GF-D8 (cell line): ENCODE data around the gene PLS1.
A peak's percentile ranks its signal among the peaks of the same experiment; 100 is the strongest.
"Not testable (repeated sequence)": the region's sequence is repeated elsewhere in the genome, so short reads cannot be mapped to it uniquely, and the experiment has no call there.

Experiments used
- DNase-seq: peaks from one replicate; lab custom pipeline; 2025; lab: John Stamatoyannopoulos, UW

PLS1 gene, protein sequence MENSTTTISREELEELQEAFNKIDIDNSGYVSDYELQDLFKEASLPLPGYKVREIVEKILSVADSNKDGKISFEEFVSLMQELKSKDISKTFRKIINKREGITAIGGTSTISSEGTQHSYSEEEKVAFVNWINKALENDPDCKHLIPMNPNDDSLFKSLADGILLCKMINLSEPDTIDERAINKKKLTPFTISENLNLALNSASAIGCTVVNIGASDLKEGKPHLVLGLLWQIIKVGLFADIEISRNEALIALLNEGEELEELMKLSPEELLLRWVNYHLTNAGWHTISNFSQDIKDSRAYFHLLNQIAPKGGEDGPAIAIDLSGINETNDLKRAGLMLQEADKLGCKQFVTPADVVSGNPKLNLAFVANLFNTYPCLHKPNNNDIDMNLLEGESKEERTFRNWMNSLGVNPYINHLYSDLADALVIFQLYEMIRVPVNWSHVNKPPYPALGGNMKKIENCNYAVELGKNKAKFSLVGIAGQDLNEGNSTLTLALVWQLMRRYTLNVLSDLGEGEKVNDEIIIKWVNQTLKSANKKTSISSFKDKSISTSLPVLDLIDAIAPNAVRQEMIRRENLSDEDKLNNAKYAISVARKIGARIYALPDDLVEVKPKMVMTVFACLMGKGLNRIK

DNA sequence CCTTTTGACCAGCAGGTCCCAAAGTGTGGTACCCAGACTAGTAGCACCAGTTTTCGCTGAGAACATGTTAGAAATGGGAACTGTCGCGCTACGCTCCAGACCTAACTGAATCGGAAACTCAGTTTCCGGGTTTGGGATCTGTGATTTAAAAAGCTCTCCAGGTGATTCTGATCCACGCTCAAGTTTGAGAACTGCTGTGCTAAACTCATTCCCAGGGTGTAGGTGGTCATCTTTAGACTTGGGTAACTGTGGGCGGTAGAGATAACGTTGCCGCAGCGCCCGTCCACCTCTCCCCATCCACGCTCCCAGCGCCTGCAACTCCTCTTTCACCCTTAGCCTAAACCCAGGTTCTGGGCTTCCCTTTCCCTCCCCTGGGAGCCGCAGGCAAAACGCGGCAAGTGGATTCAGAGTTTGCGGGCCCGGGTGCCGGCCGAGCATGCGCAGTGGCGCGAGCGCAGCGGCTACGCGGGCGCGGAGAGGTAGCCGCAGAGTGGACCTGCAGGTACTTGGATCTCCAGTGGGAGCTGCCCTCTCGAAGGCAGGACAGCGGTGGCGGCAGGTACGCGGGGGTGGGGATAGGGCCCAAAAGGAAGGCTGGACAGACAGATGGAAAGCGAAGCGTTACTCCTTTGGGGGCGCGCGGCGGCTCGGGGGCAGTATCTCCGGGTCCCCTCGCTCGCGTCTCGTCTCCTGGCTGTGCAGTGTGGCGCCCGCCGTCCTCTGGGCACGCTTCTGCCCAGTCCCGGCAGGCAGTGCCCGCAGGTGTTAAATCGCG lies at the start of gene PLS1:
Gene PLS1 (plus strand): TSS at position 443 of the 775 bp plus-strand sequence. CDS start 67,845 bp downstream, outside the sequence.
- peak; percentile 63 for DNase-seq

DNA sequence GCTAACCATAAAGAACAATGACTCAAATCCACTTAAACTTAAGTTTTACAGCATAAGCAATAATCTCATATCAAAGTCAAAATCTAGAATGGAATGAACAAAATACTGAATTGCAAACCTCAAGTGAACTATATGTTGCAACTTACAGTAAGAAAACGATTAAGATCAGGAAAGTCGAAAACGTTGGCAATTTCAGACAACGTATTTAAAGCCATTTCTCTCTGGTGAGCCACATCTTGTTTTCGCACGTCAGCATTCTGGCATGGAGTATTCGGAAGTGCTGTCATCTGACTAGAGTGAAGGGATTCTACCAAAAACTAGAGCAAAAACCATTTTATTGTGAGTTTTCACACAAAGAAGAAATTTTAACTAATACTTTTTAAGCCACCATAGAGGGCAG lies 46.2 kb upstream of the PLS1 start:
- no peak for DNase-seq

DNA sequence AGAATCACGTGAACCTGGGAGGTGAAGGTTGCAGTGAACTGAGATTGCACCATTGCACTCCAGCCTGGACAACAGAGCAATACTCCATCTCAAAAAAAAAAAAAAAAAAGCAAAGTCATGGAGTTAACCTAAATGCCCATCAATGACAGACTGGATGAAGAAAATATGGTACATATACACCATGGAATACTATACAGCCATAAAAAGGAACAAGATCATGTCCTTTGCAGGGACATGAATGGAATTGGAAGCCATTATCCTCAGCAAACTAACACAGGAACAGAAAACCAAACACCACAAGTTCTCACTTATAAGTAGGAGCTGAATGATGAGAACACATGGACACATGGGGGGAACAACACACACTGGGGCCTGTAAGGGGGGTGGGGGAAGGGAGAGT lies 43.6 kb upstream of the PLS1 start:
- DNase-seq: not testable (repeated sequence)

DNA sequence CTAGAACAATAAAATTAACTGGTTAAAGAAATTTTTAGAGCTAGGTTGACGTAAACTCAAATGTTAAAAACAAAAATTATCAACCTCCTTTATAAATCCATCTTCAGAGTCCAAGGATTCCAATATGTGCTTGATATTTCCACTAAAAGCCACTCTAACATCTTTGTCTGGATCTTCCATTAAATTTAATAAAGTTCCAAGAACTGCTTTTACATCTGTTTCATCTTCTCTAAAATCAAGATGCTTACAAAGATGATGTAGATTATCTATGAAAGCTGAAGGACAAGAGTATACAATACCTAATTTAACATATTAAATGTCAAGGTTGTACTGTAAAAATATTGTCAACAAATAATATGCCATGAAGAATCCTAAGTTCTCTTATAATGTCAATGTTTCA lies 42.5 kb upstream of the PLS1 start:
- DNase-seq: no peak

DNA sequence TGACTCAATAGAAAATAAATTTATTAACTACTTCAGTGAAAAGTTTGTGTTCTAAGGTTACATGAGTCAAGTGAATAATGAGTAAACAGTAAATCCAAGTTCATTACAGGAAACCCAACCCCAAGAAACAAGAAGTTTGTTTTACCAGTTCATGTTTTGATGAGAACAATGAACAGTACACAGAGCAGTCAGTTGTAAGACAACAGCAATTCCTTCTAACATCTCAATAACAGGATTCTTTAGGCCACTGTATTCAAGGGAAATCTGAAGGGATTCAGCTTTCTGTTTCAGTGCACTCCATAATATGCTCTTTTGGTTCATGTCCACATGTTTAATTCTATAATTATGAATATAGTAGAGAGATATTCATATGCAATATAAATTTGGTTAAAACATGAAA lies 36.1 kb upstream of the PLS1 start:
- no peak for DNase-seq

DNA sequence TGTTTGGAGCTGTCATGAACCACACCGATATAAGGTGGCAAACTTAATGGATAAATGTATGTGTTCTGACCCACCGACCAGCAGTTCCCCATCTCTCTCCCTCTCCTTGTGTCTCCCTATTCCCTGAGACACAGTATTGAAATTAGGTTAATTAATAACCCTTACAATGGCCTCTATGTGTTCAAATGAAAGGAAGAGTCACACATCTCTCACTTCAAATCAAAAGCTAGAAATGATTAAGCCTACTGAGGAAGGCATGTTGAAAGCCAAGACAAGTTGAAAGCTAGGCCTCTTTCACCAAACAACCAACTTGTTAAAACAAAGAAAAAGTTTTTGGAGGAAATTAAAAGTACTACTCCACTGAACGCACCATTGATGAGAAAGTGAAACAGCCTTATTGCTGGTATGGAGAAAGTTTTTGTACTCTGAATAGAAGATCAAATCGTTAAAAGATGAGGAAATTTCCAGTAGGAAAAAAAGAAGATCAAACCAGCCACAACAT lies 32.6 kb upstream of the PLS1 start:
- DNase-seq: no peak

DNA sequence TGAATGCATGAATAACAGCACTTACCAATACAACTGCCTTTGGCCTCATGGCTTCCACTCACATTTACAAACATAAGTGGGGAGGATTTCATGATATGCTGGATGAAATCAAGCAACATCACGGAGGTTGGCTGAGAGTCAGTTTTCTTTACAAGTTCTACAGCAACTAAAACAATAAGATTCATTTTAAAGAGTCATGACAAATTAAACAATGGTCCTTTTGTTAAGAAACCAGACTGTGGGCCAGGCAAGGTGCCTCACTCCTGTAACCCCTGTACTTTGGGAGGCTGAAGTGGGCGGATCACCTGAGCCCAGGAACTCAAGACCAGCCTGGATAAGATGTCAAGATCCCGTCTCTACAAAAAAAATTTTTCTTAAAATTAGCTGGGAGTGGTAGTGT lies 30.1 kb upstream of the PLS1 start:
- no peak for DNase-seq

DNA sequence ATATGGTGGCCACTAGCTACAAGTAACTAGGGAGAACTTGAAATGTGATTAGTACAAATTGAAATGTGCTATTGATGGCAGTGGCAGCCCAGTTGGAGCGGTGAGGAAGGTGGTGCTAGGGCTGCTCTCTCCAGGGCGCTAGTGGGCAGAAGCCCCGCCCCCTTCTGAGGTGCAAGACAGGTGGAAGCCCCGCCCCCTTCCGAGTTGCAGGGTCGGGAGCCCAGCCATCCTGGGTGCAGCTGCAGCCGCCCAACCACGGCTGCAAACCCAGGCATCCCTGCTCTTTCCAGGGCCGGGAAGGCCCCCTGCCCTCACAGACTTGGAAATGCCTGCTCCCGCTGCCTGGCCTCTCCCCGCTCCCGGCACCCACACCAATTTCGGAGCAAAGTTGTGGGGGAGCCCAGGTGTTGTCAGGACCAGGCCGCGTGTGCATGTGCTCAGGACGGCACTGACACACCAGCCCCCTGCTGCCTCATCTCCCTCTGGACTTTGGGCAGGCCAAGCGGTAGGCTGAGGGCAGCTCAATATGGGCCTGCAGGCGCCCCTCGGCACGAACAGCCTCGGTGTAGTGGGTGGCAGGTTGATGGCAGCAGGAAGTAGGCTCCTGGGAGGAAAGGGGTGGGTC lies 27.7 kb upstream of the PLS1 start:
- DNase-seq: no peak

DNA sequence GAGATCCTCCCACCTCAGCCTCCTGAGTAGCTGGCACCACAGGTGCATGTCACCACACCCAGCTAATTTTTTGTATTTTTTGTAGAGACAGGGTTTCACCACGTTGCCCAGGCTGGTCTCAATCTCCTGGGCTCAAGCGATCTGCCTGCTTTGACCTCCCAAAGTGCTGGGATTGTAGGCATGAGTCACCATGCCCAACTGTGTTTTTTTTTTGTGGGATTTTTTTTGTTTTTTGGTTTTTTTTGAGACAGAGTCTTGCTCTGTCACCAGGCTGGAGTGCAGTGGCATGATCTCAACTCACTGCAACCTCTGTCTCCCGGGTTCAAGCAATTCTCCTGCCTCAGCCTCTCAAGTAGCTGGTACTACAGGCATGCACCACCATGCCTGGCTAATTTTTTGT lies 26.8 kb upstream of the PLS1 start:
- DNase-seq: not testable (repeated sequence)

DNA sequence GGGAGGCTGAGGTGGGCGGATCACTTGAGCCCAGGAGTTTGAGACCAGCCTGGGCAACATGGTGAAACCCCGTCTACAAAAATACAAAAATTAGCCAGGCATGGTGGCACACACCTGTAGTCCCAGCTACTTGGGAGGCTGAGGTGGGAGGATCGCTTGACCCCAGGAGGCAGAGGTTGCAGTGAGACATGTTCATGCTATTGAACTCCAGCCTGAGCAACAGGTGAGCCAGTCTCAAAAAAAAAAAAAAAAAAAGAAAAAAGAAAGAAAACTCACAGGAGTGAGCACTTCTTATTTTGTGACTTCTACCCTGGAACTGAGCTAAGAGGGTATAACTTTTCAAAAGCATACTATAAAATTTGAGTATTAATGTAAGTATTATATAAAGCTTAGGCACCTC lies 22.0 kb upstream of the PLS1 start:
- DNase-seq: not testable (repeated sequence)

DNA sequence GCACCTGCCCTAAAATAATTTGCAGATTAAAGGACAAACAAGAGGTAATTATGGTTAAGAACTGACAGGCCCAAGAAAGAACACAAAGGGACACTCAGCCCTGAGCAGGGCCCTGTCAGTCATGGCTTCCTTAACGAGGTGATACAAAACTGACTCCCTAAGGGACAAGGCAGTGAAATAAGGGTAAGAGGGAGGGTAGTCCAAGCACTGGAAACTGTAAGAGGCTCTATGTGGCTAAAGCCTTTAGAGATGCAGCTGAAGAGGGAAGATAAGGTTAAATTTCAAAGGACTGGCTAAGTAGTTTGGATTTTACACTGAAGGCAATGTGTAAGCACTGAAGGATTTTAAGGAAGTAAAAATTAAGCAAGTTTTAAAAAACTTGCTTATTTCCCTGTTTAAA lies 21.5 kb upstream of the PLS1 start:
- DNase-seq: peak; percentile 29

DNA sequence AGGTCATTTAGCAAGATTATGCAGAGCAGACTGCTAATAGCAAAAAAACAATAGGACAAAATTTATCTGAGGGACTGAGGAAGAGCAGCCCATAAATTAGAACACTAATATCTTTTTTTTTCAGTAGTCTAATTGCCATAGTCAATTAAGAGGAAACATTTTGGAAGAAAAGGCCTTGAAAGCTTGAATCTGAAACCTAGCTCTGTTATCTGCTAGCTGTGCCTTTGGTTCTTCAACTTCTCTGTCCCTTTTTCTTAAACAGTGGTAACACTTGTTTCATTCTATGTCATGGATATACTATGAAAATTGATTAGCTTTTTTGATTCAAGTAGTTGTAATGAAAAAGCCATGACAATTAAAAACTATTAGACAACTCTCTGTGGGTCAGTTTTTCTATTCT lies 19.4 kb upstream of the PLS1 start:
- no peak for DNase-seq

DNA sequence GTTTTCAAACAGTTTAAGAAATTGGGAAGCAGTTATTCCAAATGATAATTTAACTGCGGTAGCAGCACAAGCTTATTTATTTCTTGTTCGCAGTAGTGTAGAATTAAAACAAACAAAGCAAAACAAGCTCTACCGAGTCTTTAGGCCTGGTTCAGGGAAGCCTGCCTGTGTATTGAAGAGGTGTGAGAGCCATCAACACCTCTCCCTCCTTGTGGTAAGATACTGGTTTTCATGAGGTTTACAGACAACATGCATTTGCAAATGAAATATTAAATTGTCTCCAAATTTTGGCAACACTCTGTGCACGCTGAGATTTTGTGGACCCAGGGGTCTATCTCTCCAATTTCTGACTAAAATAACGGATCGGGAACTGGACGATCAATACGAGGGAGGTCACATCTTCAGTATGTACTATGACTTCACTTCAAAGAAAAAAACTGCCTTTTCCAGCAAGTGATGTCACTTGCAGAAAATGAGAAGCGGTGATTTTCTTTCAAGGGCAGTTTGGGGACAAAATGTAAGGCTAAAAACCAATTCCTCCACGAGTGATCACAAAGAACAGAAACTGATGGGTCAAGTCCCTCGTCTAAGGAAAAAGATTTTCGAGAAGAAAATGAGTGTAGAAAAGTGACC lies 18.4 kb upstream of the PLS1 start:
- DNase-seq: no peak

DNA sequence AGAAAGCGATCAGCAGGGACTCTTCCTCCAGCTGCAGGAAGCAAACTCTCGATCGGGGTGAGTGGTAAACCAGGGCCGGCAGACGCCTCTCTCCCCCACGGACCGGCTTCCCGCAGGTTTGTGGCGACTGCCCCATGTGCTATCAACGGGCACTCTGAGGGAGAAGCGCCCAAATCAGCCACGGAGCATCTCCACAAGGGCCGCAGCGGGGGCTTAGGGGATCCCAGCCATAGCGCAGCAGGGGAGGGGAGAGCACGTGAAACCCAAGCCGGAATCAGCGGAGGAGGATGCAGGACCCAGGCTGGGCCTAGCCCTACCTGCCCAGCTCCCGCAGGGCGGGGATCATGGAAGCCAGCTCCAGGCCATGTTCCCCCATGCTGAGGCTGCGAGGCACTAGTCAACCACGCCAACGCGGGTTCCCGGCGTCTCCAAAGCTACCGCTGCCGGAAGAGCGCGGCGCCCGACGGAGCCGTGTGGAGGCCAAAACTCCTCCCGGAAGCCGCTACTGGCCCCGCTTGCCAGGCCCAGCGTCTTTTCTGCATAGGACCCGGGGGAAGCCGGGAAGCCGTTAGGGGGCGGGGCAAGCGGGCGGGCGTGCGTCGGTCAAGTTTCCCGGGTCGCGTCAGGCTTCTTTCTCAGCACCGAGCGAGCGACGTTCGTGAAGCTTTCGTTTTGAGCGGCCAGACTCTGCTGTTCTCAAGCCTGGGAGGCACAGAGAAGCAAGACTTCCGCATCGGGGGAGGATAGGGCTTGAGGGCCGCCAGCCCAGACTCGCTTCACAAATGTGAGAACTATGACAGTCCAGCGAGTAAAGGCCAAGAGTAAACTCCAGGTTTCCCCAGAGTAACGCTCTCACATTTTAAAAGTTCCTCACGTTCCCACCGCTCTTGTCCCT lies 17.6 kb upstream of the PLS1 start, which contains the start of gene ATR:
Gene ATR (minus strand): TSS at position 405 of the 895 bp plus-strand sequence. CDS start 29 bp downstream, at position 376.
- peak; percentile 92 for DNase-seq

DNA sequence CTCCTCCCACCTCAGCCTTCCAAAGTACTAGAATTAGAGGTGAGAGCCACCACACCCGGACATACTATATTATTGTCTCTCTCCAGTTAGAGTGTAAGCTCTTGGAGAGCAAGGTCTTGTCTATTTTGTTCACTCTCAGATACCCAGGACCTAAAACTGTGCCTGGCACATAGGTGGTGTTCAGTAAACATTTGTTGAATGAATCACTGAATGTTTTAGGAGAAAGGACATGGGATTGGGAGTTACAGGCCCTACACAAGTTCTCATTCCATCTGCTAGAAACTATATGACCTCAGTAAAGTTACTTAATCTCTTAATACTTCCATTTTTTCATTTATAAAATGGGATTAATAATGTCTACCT lies 16.2 kb upstream of the PLS1 start:
- no peak for DNase-seq

DNA sequence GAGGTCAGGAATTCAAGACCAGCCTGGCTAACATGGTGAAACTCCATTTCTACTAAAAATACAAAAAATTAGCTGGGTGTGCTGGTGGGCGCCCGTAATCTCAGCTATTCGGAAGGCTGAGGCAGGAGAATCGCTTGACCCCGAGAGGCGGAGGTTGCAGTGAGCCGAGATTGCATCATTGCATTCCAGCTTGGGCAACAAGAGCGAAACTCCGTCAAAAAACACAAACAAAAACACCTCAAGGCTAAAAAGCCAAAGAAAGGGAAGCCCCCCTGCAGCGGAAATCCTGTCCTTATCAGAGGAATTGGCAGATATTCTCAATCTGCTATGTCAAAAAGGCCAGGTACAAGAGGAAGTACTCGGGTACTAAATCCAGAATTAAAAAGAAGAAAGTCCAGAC lies 15.1 kb upstream of the PLS1 start:
- DNase-seq: not testable (repeated sequence)

DNA sequence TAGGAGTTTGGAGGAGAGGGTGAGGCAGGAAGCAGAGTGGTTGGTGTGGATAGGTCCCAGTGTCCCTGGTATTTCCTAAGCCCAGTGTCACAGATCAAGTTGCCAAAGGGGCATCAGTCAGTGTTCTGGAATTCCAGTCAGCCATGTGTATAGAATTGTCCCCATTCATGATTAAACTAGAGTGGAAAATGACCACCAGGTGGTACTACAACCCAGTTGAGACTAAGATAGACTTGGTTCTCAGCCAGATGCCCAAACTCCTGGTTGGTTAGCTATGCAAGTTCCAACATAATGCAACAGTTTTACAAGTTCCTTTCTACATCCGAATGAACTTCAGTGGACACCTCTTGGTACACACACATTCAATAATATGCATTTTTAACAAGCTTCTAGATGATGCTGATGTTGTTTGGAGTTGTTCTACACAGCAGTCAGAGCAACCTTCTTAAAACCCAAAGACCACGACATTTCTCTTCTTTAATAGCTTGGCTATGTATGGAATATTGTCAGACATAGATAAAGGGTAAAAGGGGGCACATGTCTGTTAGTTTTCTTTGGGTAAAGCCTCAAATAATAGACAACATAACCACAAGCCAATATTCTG lies 9.3 kb upstream of the PLS1 start:
- no peak for DNase-seq

DNA sequence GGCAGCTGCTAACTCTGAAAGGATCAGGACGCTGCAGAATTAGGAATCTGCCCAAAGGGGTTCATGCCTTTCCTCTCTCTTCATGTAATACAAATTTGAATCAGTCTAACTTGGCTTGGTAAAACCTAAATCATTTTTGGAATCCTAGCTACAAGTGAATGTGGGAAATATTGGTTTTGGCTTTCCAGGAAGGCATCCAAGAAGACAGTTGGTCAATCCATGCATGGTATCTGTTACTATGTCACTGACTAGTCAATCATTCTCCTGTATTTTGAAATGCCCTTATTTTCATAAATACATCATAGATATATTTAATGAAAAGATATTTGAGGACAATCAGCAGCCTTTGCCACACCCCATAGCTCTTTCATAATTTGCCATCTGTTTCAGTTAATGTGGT lies 7.5 kb upstream of the PLS1 start:
- DNase-seq: no peak

DNA sequence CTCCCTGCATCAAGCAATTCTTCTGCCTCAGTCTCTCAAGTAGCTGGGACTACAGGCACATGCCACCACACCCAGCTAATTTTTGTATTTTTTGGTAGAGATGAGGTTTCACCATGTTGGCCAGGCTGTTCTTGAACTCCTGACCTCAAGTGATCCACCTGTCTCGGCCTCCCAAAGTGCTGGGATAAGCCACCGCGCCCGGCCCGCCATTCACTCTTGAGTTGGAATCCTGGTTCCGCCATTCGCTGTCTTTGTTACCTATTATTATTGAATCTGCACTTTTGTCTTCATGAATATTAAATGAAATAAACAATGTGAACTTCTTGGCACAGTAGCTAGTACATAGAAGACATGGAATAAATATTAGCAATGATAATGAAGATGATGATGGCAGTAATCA lies 3.9 kb upstream of the PLS1 start:
- not testable (repeated sequence) for DNase-seq

DNA sequence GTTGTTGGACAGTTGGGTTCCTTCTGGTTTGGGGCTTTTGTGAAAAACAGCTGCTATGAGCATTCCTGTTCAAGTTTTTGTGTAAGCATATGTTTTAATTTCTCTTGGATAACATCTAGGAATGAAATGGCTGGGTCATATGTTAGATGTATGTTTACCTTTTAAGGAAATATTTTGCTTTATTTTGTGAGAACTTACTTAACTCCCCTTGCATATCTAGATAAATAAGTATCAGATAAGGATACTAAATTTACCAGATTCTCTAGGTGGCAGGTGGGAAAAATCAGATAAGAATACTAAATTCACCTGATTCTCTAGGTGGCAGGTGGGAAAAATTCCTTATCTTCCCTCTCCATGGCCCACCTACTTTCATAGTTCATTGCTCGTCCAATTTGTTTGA lies 1.1 kb upstream of the PLS1 start:
- no peak for DNase-seq
